GM12878 (cell line): ENCODE measurements around the gene MLXIPL. TPM values are rescaled to one million over a fixed set of nuclear protein-coding genes. Genes with fewer than 3 reads are reported as not detected.

Experiments used
- ATAC-seq: fragments of 200-7000 bp; cut with Tn5 transposase; 3 replicates; pipeline ENCODE4 v1.9.1; 2020; ENCODE audit warnings: mild to moderate bottlenecking, moderate library complexity
- BruUV-seq: library from RNA; stranded (reverse); fragments of 400-500 nt; replicated peaks from 2 replicates; lab custom pipeline; 2021; lab: Mats Ljungman, UMichigan
- CTCF ChIA-PET: fragments of 300-600 bp; sonication (Branson Sonifier 250); formaldehyde crosslinking; extraction: SDS; loops from one replicate; lab custom pipeline; 2021; ENCODE audit warnings: inconsistent platforms; lab: Yijun Ruan, JAX
- POLR2A ChIA-PET: fragments of 350-600 bp; formaldehyde crosslinking; extraction: SDS; loops from one replicate; lab custom pipeline; 2021; ENCODE audit warnings: inconsistent platforms; lab: Charles Lee
- RAD21 ChIA-PET: fragments of 300-600 bp; sonication (Branson Sonifier 250); formaldehyde crosslinking; loops from one replicate; lab custom pipeline; 2023; ENCODE audit warnings: antibody characterized with exemption; ENCODE audit not compliant: unreplicated experiment; lab: Charles Lee
- SMC1A ChIA-PET: fragments of 300-600 bp; sonication (Branson Sonifier 250); formaldehyde crosslinking; loops from one replicate; lab custom pipeline; 2023; ENCODE audit not compliant: unreplicated experiment, uncharacterized antibody; lab: Charles Lee
- DNase-seq: peaks from one replicate; pipeline ENCODE4 v3.0.0-alpha.2; 2011; ENCODE audit warnings: low read depth, low spot score
- FAIRE-seq: peaks from 3 replicates; lab custom pipeline; 2011; peaks lifted over from hg19 to GRCh38; lab: Jason Lieb, UNC
- H2AFZ ChIP-seq: 2 replicates; pipeline ENCODE4 v1.6.0; 2011; ENCODE audit warnings: low read depth, low read length, control low read depth; ENCODE audit not compliant: control insufficient read depth
- H3K27ac ChIP-seq: 2 replicates; pipeline ENCODE4 v1.5.1; 2011; ENCODE audit warnings: control low read depth; ENCODE audit not compliant: control insufficient read depth, insufficient read depth
- H3K27me3 ChIP-seq, 2 experiments: replicated peaks in 1 of 2; 2 replicates each; pipeline versions ENCODE4 v1.6.0 to v1.6.1; 2011; ENCODE audit warnings: low read length in 1 of 2; ENCODE audit not compliant: control insufficient read depth in 2 of 2, insufficient read depth in 2 of 2
- H3K36me3 ChIP-seq, 2 experiments: 2 replicates each; pipeline ENCODE4 v1.5.1; 2011; ENCODE audit warnings: low read length in 1 of 2; ENCODE audit not compliant: control insufficient read depth in 2 of 2, insufficient read depth in 2 of 2
- H3K4me1 ChIP-seq: 2 replicates; pipeline ENCODE4 v1.6.1; 2011; ENCODE audit warnings: mild to moderate bottlenecking, low read length, moderate library complexity, mixed read lengths; ENCODE audit not compliant: control insufficient read depth, insufficient read depth
- H3K4me2 ChIP-seq: 2 replicates; pipeline ENCODE4 v1.6.0; 2011; ENCODE audit warnings: control low read depth; ENCODE audit not compliant: control insufficient read depth, insufficient read depth
- H3K4me3 ChIP-seq: fragments of 200-600 bp; sonication (generic); 2 replicates; pipeline ENCODE4 v1.5.1; 2016
- H3K79me2 ChIP-seq: 2 replicates; pipeline ENCODE4 v1.6.0; 2011; ENCODE audit warnings: low read length; ENCODE audit not compliant: control insufficient read depth, insufficient read depth
- H3K9ac ChIP-seq: 2 replicates; pipeline ENCODE4 v1.8.0; 2011; ENCODE audit warnings: low read length, control low read depth, mixed read lengths; ENCODE audit not compliant: control insufficient read depth, insufficient read depth
- H3K9me3 ChIP-seq: replicated peaks from 3 replicates; pipeline ENCODE4 v1.5.1; 2011; ENCODE audit warnings: mild to moderate bottlenecking, low read length; ENCODE audit not compliant: control insufficient read depth, insufficient read depth
- H4K20me1 ChIP-seq: 2 replicates; pipeline ENCODE4 v1.6.0; 2011; ENCODE audit not compliant: control insufficient read depth, insufficient read depth
- ASH2L ChIP-seq: fragments of 300-600, 200-600 bp; sonication (generic); IDR thresholded peaks from 2 replicates; pipeline ENCODE4 v1.6.1; 2017; ENCODE audit warnings: low read depth, mild to moderate bottlenecking, borderline replicate concordance
- BRCA1 ChIP-seq: IDR thresholded peaks from 2 replicates; pipeline ENCODE4 v1.6.1; 2011; ENCODE audit warnings: low read depth, low read length, improper control_type of control experiment
- CREB1 ChIP-seq: IDR thresholded peaks from 2 replicates; pipeline ENCODE4 v1.6.1; 2012; ENCODE audit warnings: low read depth, mild to moderate bottlenecking, inconsistent platforms
- EGR1 ChIP-seq, 2 experiments: IDR thresholded peaks; 1 replicate in 1 of 2; 2 replicates in 1 of 2; pipeline ENCODE4 v1.6.1; 2011 to 2012; ENCODE audit warnings: low read depth in 2 of 2, low read length in 2 of 2, borderline replicate concordance in 1 of 2, mild to moderate bottlenecking in 1 of 2, moderate library complexity in 1 of 2
- NR2C2 ChIP-seq: IDR thresholded peaks from 2 replicates; pipeline ENCODE4 v1.6.1; 2011; ENCODE audit warnings: borderline replicate concordance, low read depth; ENCODE audit not compliant: control insufficient read depth, insufficient read length
- POLR2AphosphoS2 ChIP-seq: IDR thresholded peaks from 2 replicates; pipeline ENCODE4 v1.6.1; 2011; ENCODE audit warnings: low read depth, mild to moderate bottlenecking, low read length, improper control_type of control experiment, moderate library complexity
- RCOR1 ChIP-seq: conservative IDR thresholded peaks from 2 replicates; pipeline ENCODE4 v1.6.1; 2012; ENCODE audit warnings: low read depth, low read length, improper control_type of control experiment
- STAT1 ChIP-seq: fragments of 450-650 bp; conservative IDR thresholded peaks from 2 replicates; pipeline ENCODE4 v1.6.1; 2014; ENCODE audit warnings: antibody characterized with exemption, mild to moderate bottlenecking
- WGBS: methylation state at CpG from one replicate; pipeline ENCODE4 v1.1.6; 2016; ENCODE audit warnings: low lambda C conversion rate; ENCODE audit not compliant: insufficient replicate concordance, insufficient coverage; ENCODE audit errors: missing lambda C conversion rate; 5-methylcytosine and 5-hydroxymethylcytosine counted together
- in situ Hi-C: fragments of 300-500 bp; cut with MboI; formaldehyde crosslinking; loops from 9 replicates; pipeline ENCODE4 v1.14.3; 2018; ENCODE audit warnings: mixed read lengths
- intact Hi-C: fragments of 100-400 bp; cut with micrococcal nuclease; formaldehyde crosslinking; loops from one replicate; pipeline ENCODE4 v1.14.2; 2022; ENCODE audit not compliant: unreplicated experiment
- polyA plus RNA-seq, 11 experiments: library from polyadenylated mRNA; depleted of rRNA in 4 of 11; unstranded in 6 of 11; stranded (reverse) in 5 of 11; fragments of >200 nt; fragmentation: Nextera tagmentation in 4 of 11; fragmentation: Illumina TruSeq in 1 of 11; extraction: Ambion mirVana in 4 of 11; extraction: Trizol in 1 of 11; gene quantifications; 1 replicate in 1 of 11; 2 replicates in 10 of 11; pipeline versions ENCODE4 v1.2.1 to v1.2.3, GENCODE V29; 2011 to 2016; ENCODE audit warnings: inconsistent platforms in 2 of 11, missing spikeins in 2 of 11, low read depth in 1 of 11
- total RNA-seq, 4 experiments: library from RNA; depleted of rRNA in 3 of 4; stranded (reverse); fragments of >200 nt in 3 of 4; fragmentation: Illumina TruSeq in 1 of 4; extraction: Trizol in 1 of 4; gene quantifications; 2 replicates each; pipeline versions ENCODE4 v1.2.1 to v1.2.3, GENCODE V29; 2013 to 2021
- TF ChIP-seq, protein P1 (sequence below): IDR thresholded peaks from 2 replicates; pipeline ENCODE4 v1.6.1; 2012; ENCODE audit warnings: low read depth, low read length, improper control_type of control experiment

MLXIPL gene
- total and polyA plus RNA-seq, 10 of the 15 experiments (the other 5 are each of a cell fraction or from before 2014, with no cell fraction given), result 0.21 TPM; not detected in 9

DNA sequence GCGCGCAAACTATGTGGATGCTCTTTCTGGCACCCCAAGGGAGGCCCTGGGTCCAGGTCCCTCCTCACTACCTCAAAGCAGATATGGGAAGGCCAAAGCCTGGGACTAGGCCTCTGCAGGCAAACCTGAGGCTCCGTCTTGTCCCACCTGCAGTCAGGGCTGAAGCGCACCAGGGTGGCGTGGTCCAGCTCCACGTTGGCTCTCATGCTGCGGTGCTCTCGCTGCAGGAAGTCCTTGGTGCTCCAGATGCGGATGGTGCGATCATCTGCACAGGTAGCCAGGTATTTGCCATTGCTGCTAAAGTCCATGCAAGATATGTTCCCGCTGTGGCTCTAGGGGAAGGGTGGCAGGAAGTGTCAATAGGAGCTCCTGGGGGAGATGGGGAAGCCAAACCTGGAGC is 50.5 kb downstream of the MLXIPL start:
- H4K20me1 ChIP-seq, result no peaks in the 10 kb centered on the region
- no peaks in the 10 kb centered on the region for H3K27me3 ChIP-seq
- ChIA-PET CTCF (no interaction called here), POLR2A (no interaction called here), SMC1A (no interaction called here), RAD21 (no interaction called here)
- H3K9me3 ChIP-seq, result no peaks in the 10 kb centered on the region
- H3K79me2 ChIP-seq, result peaks cover 22% of the 10 kb centered on the region
- in situ Hi-C loops (no loop called here), intact Hi-C loops (no loop called here)
- H3K9ac ChIP-seq, result no peak overlapping the region
- no peak for DNase-seq
- H3K36me3 ChIP-seq, result peaks cover 10 to 13% of the 10 kb centered on the region in 2 experiments; a peak in 3 of 4 replicates
- no peak for ATAC-seq
- no peak overlapping the region for H2AFZ ChIP-seq
- no peak overlapping the region for H3K4me3 ChIP-seq
- no peak for FAIRE-seq
- BruUV-seq, result no TSS peak
- no peak for TF ChIP-seq POLR2AphosphoS2
- no peak for TF ChIP-seq RCOR1
- TF ChIP-seq, protein P1, sequence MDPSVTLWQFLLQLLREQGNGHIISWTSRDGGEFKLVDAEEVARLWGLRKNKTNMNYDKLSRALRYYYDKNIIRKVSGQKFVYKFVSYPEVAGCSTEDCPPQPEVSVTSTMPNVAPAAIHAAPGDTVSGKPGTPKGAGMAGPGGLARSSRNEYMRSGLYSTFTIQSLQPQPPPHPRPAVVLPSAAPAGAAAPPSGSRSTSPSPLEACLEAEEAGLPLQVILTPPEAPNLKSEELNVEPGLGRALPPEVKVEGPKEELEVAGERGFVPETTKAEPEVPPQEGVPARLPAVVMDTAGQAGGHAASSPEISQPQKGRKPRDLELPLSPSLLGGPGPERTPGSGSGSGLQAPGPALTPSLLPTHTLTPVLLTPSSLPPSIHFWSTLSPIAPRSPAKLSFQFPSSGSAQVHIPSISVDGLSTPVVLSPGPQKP, result no peak
- no peak for TF ChIP-seq ASH2L
- TF ChIP-seq BRCA1, result no peak
- no peak for TF ChIP-seq NR2C2
- TF ChIP-seq EGR1 (IDR thresholded peaks at IDR 0.05; ENCODE audit: borderline replicate concordance in 1 of 2, low read depth in 2 of 2, low read length in 2 of 2), result no peak
- TF ChIP-seq STAT1, result no peak
- TF ChIP-seq CREB1, result no peak
- H3K4me1 ChIP-seq, result peaks cover 8% of the 10 kb centered on the region
- H3K27ac ChIP-seq, result no peak overlapping the region
- no peak overlapping the region for H3K4me2 ChIP-seq
- 99% methylated on average over 11 of the region's 11 CpGs for whole genome bisulfite sequencing
